C4-2B (cell line): Measurements from ENCODE around the gene HOXA9.

Experiments used
- H3K27ac ChIP-seq: fragments of 450-650 bp; 2 replicates; pipeline ENCODE4 v1.5.1; 2017
- CTCF ChIP-seq: fragments of 450-650 bp; conservative IDR thresholded peaks from 2 replicates; pipeline ENCODE4 v1.5.1; 2017; ENCODE audit warnings: mild to moderate bottlenecking
- ZFX ChIP-seq: fragments of 450-650 bp; IDR thresholded peaks from 2 replicates; pipeline ENCODE4 v1.6.1; 2017

HOXA9 gene

GRCh38 chr7:27175626-27176523 is 10.5 kb upstream of the HOXA9 start:
- peak overlapping the region; percentile 98 for H3K27ac ChIP-seq

GRCh38 chr7:27174874-27175625 is 9.7 kb upstream of the HOXA9 start:
- peak overlapping the region; percentile 98 for H3K27ac ChIP-seq
- TF ChIP-seq CTCF (no peak), ZFX (no peak)

More at GRCh38 chr7:27175626-27176523, 10.5 kb upstream of the HOXA9 start:
- no peak for TF ChIP-seq ZFX
- no peak for TF ChIP-seq CTCF

GRCh38 chr7:27173956-27174873 is 8.9 kb upstream of the HOXA9 start, which contains the start of gene HOXA10:
Gene HOXA10 (minus strand): TSS chr7:27174320. CDS start chr7:27174306, 14 bp downstream.
- H3K27ac ChIP-seq: peak within 1 kb of the TSS; percentile 98

GRCh38 chr7:27173511-27173955 is 8.2 kb upstream of the HOXA9 start:
- TF ChIP-seq ZFX (peak; percentile 69), CTCF (no peak)
- peak overlapping the region; percentile 98 for H3K27ac ChIP-seq

More at GRCh38 chr7:27173956-27174873, 8.9 kb upstream of the HOXA9 start, which contains the start of gene HOXA10:
- TF ChIP-seq ZFX (no peak), CTCF (no peak)

GRCh38 chr7:27172823-27173510 is 7.6 kb upstream of the HOXA9 start:
- H3K27ac ChIP-seq: peak overlapping the region; percentile 98
- TF ChIP-seq ZFX (peak; percentile 91; the same call in 1 of the 2 replicates), CTCF (no peak)

- H3K27ac ChIP-seq: peak overlapping the region; percentile 98
Observed at GRCh38 chr7:27172315-27172774, 7.0 kb upstream of the HOXA9 start.

More at GRCh38 chr7:27172315-27172774, 7.0 kb upstream of the HOXA9 start:
- no peak for TF ChIP-seq CTCF
- TF ChIP-seq ZFX: no peak
